LNCaP clone FGC (cell line): Measurements from ENCODE around the gene HS3ST3B1.

Experiments
- DNase-seq: peaks from one replicate; pipeline ENCODE4 v3.0.0-alpha.2; 2011; ENCODE audit warnings: low read depth
- H3K4me3 ChIP-seq: 2 replicates; pipeline ENCODE4 v1.5.1; 2011; ENCODE audit warnings: mild to moderate bottlenecking, low read depth, low read length, control low read depth
- CTCF ChIP-seq: IDR thresholded peaks from 2 replicates; pipeline ENCODE4 v1.5.1; 2012; ENCODE audit warnings: mild to moderate bottlenecking; ENCODE audit not compliant: control insufficient read depth, insufficient read depth; ENCODE audit errors: extremely low read depth

Gene HS3ST3B1

GRCh38 chr17:14297161-14297851, 3.6 kb upstream of the HS3ST3B1 start:
- no peak for DNase-seq
- TF ChIP-seq CTCF = peak; percentile 59
- H3K4me3 ChIP-seq = peak overlapping the region; percentile 43

DNA sequence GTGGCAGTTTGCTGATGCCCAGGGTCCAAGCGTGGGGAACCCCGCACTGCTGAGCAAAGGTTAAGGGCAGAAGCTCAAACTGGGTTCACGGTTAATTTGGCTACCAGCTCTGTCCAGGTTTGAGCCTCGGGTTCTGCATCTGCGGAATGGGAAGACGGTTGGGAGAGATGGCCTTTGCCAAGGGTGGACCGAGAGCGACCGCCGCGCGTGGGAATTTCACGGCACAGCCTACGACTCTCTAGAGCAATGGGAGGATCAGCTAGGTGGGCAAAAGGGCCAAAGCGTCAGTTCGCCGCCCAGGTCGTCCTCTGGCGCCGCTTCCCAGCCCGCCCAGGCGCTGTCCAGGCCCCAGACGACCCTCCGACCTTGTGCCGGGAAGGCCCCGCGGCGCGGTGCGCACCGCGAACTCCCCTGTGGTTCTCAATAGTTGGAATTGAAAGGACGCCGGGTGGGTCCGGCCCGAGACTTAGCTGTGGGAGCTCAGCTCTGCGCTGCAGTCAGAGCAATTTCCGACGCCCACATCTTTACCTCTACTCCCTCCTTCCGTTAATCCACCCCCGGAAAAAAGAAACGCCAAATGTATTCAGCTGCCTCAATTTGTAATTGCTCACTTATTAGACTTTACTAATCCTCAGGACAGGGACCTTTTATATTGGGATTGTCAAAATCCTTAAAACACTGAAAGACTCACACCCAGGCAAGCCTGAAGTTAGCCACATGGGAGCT, 2.5 kb upstream of the HS3ST3B1 start:
- TF ChIP-seq CTCF = no peak
- H3K4me3 ChIP-seq = no peak overlapping the region
- no peak for DNase-seq

- H3K4me3 ChIP-seq = no peak overlapping the region
- DNase-seq = no peak
- TF ChIP-seq CTCF = no peak
Measured at GRCh38 chr17:14298947-14299279, 2.0 kb upstream of the HS3ST3B1 start.

- TF ChIP-seq CTCF = no peak
- H3K4me3 ChIP-seq = no peak overlapping the region
- DNase-seq = no peak
Measured at GRCh38 chr17:14299280-14300141, 1.4 kb upstream of the HS3ST3B1 start.

GRCh38 chr17:14301279-14302090, 604 bp downstream of the HS3ST3B1 start:
- H3K4me3 ChIP-seq = peak overlapping the region; percentile 53
- TF ChIP-seq CTCF = peak; percentile 40; the same call in 1 of the 2 replicates
- no peak for DNase-seq

- no peak for DNase-seq
- peak overlapping the region; percentile 53 for H3K4me3 ChIP-seq
- no peak for TF ChIP-seq CTCF
Measured at GRCh38 chr17:14302091-14302430, 1.2 kb downstream of the HS3ST3B1 start.
